ENCODE data around the gene ADGRA3.

ADGRA3 gene

GRCh38 chr4:22515888-22516541 lies at the start of gene ADGRA3:
Gene ADGRA3, minus strand, starts transcription at chr4:22516066. Its CDS starts 282 bp downstream, at chr4:22515784.
- no peak for DNase-seq (ENCODE audit: low read depth in 2 of 2, low spot score in 1 of 2)

- no peak for DNase-seq (ENCODE audit: low read depth in 2 of 2, low spot score in 1 of 2)
Observed at GRCh38 chr4:22556495-22556894, 40.6 kb upstream of the ADGRA3 start.

- no peak for DNase-seq (ENCODE audit: low read depth in 2 of 2, low spot score in 1 of 2)
Observed at GRCh38 chr4:22554670-22555069, 38.8 kb upstream of the ADGRA3 start.

GRCh38 chr4:22553560-22553959 lies 37.7 kb upstream of the ADGRA3 start:
- DNase-seq (ENCODE audit: low read depth in 2 of 2, low spot score in 1 of 2), result no peak

GRCh38 chr4:22552812-22553211 lies 36.9 kb upstream of the ADGRA3 start:
- DNase-seq (ENCODE audit: low read depth in 2 of 2, low spot score in 1 of 2), result no peak

GRCh38 chr4:22551550-22551949 lies 35.7 kb upstream of the ADGRA3 start:
- no peak for DNase-seq (ENCODE audit: low read depth in 2 of 2, low spot score in 1 of 2)

- DNase-seq (ENCODE audit: low read depth in 2 of 2, low spot score in 1 of 2), result no peak
Observed at GRCh38 chr4:22546299-22546698, 30.4 kb upstream of the ADGRA3 start.

GRCh38 chr4:22539251-22539650 lies 23.4 kb upstream of the ADGRA3 start:
- no peak for DNase-seq (ENCODE audit: low read depth in 2 of 2, low spot score in 1 of 2)

- DNase-seq (ENCODE audit: low read depth in 2 of 2, low spot score in 1 of 2), result no peak
Observed at GRCh38 chr4:22537864-22538263, 22.0 kb upstream of the ADGRA3 start.

- no peak for DNase-seq (ENCODE audit: low read depth in 2 of 2, low spot score in 1 of 2)
Observed at GRCh38 chr4:22534374-22534773, 18.5 kb upstream of the ADGRA3 start.

GRCh38 chr4:22532896-22533295 lies 17.0 kb upstream of the ADGRA3 start:
- no peak for DNase-seq (ENCODE audit: low read depth in 2 of 2, low spot score in 1 of 2)

GRCh38 chr4:22532117-22532516 lies 16.3 kb upstream of the ADGRA3 start:
- DNase-seq (ENCODE audit: low read depth in 2 of 2, low spot score in 1 of 2), result no peak

- no peak for DNase-seq (ENCODE audit: low read depth in 2 of 2, low spot score in 1 of 2)
Observed at GRCh38 chr4:22531311-22532019, 15.6 kb upstream of the ADGRA3 start.

- no peak for DNase-seq (ENCODE audit: low read depth in 2 of 2, low spot score in 1 of 2)
Observed at GRCh38 chr4:22524895-22525294, 9.0 kb upstream of the ADGRA3 start.

GRCh38 chr4:22522706-22523501 lies 7.0 kb upstream of the ADGRA3 start:
- DNase-seq (ENCODE audit: low read depth in 2 of 2, low spot score in 1 of 2), result no peak

GRCh38 chr4:22522206-22522605 lies 6.3 kb upstream of the ADGRA3 start:
- DNase-seq (ENCODE audit: low read depth in 2 of 2, low spot score in 1 of 2), result no peak

GRCh38 chr4:22521240-22521639 lies 5.4 kb upstream of the ADGRA3 start:
- no peak for DNase-seq (ENCODE audit: low read depth in 2 of 2, low spot score in 1 of 2)

- DNase-seq (ENCODE audit: low read depth in 2 of 2, low spot score in 1 of 2), result no peak
Observed at GRCh38 chr4:22515145-22515887, 550 bp downstream of the ADGRA3 start.

- DNase-seq (ENCODE audit: low read depth in 2 of 2, low spot score in 1 of 2), result no peak
Observed at GRCh38 chr4:22514481-22514880, 1.4 kb downstream of the ADGRA3 start.

GRCh38 chr4:22514001-22514400 lies 1.9 kb downstream of the ADGRA3 start:
- DNase-seq (ENCODE audit: low read depth in 2 of 2, low spot score in 1 of 2), result no peak

- DNase-seq (ENCODE audit: low read depth in 2 of 2, low spot score in 1 of 2), result no peak
Observed at GRCh38 chr4:22512306-22512705, 3.6 kb downstream of the ADGRA3 start.
